Activated T-cell treated with anti-CD3 and anti-CD28 coated beads, Interleukin-2, amount 50 U/mL, for 48 hours (primary cell): ENCODE results near the gene CEBPA.
"Not testable (repeated sequence)": the region's sequence is repeated elsewhere in the genome, so short reads cannot be mapped to it uniquely, and the experiment has no call there.

Source experiments
- DNase-seq, 2 experiments: peaks; one replicate each; pipeline ENCODE4 v3.0.0-alpha.2; 2020

The CEBPA gene

GRCh38 chr19:33323093-33323820, 20.9 kb upstream of the CEBPA start:
- no peak for DNase-seq

DNA sequence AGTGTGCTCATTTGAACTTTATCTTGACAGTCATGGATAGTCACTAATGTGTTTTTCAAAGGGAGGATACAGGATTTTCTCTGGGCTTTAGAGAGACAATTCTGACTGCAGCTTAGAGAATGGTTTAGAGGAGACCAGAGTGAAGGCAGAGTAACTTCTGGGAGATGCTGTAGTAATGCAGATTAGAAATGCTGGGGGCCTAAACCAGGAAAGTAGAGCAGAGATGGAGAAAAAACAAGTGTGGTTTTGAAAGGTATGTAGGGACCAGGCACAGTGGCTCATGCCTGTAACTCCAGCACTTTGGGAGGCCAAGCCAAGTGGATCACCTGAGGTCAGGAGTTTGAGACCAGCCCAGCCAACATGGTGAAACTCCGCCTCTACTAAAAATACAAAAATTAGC, 18.3 kb upstream of the CEBPA start:
- DNase-seq, result no peak

DNA sequence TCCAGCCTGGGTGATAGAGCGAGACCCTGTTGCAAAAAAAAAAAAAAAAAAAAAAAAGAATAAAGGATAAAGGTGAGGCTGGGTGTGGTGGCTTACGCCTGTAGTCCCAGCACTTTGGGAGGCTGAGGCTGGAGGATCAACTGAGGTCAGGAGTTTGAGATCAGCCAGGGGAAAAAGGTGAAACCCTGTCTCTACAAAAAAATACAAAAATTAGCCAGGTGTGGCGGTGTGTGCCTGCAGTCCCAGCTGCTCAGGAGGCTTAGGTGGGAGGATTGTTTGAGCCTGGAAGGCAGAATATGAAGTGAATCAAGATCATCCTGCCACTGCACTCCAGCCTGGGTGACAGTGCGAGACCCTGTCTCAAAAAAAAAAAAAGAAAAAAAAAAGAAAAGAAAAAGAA, 15.7 kb upstream of the CEBPA start:
- DNase-seq, result not testable (repeated sequence)

DNA sequence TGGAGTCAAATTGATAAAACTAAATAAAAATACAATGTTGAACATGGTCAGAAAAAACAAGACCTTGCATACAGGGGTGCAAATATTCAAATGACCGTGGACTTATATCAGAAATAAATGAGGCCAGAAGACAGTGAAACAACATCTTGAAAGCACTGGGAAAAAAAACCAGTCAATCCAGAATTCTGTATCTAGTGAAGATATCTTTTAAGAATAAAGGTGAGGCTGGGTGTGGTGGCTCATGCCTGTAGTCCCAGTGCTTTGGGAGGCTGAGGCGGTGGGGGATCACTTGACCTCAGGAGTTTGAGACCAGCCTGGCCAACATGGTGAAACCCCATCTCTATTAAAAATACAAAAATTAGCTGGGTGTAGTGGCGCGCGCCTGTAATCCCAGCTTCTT, 15.2 kb upstream of the CEBPA start:
- DNase-seq, result no peak

- DNase-seq, result no peak
These were observed 14.4 kb upstream of the CEBPA start for GRCh38 chr19:33316541-33317264.

GRCh38 chr19:33312808-33313207, 10.5 kb upstream of the CEBPA start:
- not testable (repeated sequence) for DNase-seq

DNA sequence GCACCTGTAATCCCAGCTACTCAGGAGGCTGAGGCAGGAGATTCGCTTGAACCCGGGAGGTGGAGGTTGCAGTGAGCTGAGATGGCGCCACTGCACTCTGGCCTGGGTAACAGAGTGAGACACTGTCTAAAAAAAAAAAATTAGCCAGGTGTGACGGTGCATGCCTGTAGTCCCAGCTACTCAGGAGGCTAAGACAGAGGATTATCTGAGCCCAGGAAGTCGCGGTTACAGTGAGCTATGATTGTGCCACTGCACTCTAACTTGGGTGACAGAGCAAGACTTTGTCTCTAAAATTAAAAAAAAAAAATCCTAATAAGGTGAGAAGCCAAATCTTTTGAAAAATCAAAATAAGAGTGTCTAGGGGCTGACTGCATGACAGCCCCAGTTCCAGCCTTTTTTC, 9.7 kb upstream of the CEBPA start:
- DNase-seq, result no peak

- peak in 1 of 2 experiments; percentile 44 for DNase-seq
These were observed 9.0 kb upstream of the CEBPA start for GRCh38 chr19:33311326-33311682.

DNA sequence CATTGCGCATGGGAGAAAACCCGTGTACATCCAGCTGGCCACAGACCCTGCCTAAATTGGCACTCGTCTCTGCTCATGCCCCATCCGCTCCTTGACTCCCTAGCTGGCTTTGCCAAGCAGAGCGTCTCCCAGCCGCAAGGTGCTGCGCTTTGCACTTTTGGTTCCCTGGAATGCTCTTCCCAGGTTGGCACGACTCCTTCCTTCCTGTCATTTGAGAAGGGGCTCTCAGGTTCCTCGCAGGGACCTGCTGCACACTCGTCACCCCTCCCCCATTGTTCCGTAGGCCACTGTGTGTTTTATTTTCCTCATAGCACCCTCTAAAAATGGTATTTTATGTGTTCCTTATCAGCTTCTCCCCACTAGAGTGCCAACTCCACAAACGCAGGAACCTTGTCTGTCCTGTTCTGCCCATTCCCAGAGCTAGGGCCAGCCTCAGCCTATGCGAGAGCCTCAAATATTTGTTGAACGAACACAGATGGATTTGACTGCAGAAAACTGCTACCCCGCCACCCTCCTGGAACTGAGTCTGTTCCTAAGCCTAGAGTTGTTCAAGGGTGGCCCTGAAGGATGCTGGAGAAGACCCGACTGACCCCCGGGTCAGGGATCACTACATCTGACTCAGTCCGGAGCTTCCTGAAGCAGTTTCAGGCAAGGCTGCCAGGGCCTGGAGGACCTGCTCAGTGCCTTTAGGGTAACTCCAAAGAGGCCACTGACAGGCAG, 8.4 kb upstream of the CEBPA start:
- DNase-seq, result no peak

GRCh38 chr19:33309826-33310225, 7.5 kb upstream of the CEBPA start:
- DNase-seq, result no peak

GRCh38 chr19:33306853-33307792, 4.8 kb upstream of the CEBPA start:
- DNase-seq, result no peak

DNA sequence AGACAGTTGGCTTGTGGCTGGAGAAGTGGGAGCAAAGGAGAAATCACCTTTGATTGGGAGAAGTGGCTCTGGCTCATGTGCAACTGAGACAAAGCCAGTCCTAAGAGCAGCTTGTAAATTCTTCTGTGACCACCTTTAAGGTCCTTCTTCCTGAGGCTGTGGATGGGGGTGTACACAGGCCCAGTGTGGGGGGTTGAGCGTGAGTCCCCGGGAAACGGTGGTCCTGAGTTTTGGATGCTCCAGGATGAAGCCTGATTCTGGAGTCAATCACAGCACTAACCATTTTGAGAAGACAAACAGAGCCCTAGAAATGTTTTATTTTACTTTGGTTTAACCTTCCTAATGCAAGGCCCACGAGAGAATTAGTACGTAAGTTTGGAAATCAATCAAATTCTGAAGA, 3.9 kb upstream of the CEBPA start:
- no peak for DNase-seq

GRCh38 chr19:33304760-33305647, 2.7 kb upstream of the CEBPA start:
- DNase-seq, result no peak

DNA sequence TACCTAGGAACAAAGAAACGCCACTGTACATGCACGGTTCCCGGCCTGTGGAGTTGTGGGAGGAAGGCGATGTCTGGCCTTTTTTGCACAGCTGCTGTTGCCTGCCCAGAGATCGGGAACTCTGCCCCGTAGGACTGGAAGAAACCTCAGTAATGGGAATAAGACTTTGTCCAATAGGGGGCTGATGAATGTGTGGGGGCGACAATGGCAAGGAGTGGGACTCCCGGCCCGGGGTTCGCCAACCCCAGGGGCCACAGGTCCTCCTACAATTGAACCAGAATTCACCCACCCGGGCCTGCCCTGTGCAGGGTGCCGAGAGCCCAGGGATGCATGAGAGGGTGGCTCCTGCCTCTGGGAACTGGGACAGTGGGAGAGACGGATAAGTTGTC, 2.0 kb upstream of the CEBPA start:
- no peak for DNase-seq

GRCh38 chr19:33303791-33304345, 1.5 kb upstream of the CEBPA start:
- DNase-seq, result no peak

DNA sequence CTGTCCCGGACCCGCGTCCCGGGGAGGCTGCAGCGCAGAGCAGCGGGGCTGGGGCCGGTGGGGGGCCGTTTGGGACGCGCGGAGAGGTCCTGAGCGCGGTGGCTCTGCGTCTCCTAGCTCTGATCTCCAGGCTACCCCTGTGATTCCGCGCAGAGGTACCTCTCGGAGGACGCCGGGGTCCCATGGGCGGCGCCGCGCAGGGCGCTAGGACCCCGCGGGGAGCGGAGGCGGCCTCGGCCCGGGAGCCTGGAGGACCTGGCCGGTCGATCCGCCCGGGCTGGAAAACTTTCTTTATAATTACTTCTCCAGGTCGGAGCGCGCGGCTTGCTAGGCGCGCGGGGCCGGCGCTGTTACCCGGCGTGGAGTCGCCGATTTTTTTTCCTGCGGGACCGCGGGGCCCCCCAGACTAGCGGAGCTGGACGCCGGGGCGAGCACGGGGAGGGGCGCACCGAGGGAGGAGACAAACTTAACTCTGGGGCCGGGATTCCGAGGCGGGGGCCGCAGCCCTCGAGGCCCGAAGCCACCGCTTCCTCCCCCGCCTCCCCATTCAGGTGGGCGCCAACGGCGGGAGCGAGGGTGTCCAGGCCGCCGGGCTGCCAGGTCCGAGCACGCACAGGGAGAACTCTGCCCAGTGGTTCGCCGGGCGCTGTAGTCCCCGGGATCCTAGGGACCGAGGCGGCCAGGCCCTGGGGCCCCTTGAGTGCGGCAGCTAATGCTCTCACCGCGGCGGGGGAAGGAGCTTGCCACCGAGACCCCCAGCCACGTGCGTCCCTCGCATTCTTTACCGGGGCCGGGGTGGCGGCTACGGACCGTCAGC, 848 bp upstream of the CEBPA start:
- DNase-seq, result peak in 1 of 2 experiments; percentile 40

DNA sequence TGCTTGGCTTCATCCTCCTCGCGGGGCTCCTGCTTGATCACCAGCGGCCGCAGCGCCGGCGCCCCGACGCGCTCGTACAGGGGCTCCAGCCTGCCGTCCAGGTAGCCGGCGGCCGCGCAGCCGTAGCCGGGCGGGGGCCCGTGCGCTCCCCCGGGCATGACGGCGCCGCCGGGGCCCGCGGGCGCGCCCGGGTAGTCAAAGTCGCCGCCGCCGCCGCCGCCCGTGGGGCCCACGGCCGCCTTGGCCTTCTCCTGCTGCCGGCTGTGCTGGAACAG, 497 bp downstream of the CEBPA start:
- no peak for DNase-seq

DNA sequence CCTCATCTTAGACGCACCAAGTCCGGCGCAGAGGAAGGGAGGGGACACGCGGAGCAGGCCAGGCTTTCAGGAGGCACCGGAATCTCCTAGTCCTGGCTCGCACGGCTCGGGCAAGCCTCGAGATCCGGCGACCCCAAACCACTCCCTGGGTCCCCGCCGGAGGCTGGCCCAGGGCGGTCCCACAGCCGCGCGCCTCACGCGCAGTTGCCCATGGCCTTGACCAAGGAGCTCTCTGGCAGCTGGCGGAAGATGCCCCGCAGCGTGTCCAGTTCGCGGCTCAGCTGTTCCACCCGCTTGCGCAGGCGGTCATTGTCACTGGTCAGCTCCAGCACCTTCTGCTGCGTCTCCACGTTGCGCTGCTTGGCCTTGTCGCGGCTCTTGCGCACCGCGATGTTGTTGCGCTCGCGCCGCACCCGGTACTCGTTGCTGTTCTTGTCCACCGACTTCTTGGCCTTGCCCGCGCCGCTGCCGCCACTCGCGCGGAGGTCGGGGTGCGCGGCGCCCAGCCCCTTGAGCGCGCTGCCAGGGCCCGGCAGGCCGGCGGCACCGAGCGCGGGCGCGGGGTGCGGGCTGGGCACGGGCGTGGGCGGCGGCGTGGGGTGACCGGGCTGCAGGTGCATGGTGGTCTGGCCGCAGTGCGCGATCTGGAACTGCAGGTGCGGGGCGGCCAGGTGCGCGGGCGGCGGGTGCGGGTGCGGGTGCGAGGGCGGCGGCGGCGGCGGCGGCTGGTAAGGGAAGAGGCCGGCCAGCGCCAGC, 1.0 kb downstream of the CEBPA start:
- no peak for DNase-seq

DNA sequence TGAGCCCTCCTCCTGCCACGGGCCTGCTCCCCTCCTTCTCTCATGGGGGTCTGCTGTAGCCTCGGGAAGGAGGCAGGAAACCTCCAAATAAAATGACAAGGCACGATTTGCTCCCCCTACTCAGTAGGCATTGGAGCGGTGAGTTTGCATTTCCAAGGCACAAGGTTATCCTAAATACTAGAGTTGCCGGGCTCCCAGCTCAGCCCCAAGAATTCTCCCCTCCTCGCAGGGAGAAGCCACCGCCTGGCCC, 1.5 kb downstream of the CEBPA start:
- DNase-seq, result no peak
